ENCODE measurements around the gene GAN. TPM values are rescaled to one million over a fixed set of nuclear protein-coding genes. Genes with fewer than 3 reads are reported as not detected.
"Not testable (repeated sequence)": the region's sequence is repeated elsewhere in the genome, so short reads cannot be mapped to it uniquely, and the experiment has no call there.

Gene GAN
- total and polyA plus RNA-seq, 9 donors = 1.8 to 7.2 (median 2.3) TPM

GRCh38 chr16:81394966-81395655 is 80.3 kb downstream of the GAN start:
- Histone ChIP-seq H3K9me3 (replicated peaks; ENCODE audit: control insufficient read depth, low read depth, low read length) (peaks cover 6% of the 10 kb centered on the region), H3K4me3 (ENCODE audit: low read length) (no peak overlapping the region), H3K4me1 (ENCODE audit: control insufficient read depth, insufficient read depth, low read length) (peaks cover 3% of the 10 kb centered on the region), H3K27me3 (ENCODE audit: control insufficient read depth, insufficient read depth, low read length) (no peaks in the 10 kb centered on the region), H3K27ac (ENCODE audit: low read length) (peak overlapping the region; percentile 20), H3K36me3 (ENCODE audit: control insufficient read depth, insufficient read depth, low read length) (peaks cover 4% of the 10 kb centered on the region)
- 58% methylated on average over 7 of the region's 13 CpGs for WGBS (ENCODE audit: insufficient coverage)
- DNase-seq = no peak

- Histone ChIP-seq H3K9me3 (replicated peaks; ENCODE audit: control insufficient read depth, low read depth, low read length) (peaks cover 6% of the 10 kb centered on the region), H3K4me1 (ENCODE audit: control insufficient read depth, insufficient read depth, low read length) (peaks cover 3% of the 10 kb centered on the region), H3K27ac (ENCODE audit: low read length) (no peak overlapping the region), H3K27me3 (ENCODE audit: control insufficient read depth, insufficient read depth, low read length) (no peaks in the 10 kb centered on the region), H3K36me3 (ENCODE audit: control insufficient read depth, insufficient read depth, low read length) (no peaks in the 10 kb centered on the region), H3K4me3 (ENCODE audit: low read length) (no peak overlapping the region)
- no peak for DNase-seq
- 73% methylated on average over 18 of the region's 21 CpGs for WGBS (ENCODE audit: insufficient coverage)
Observed at GRCh38 chr16:81397058-81397878, 82.5 kb downstream of the GAN start.

- peaks cover 3% of the 10 kb centered on the region for H3K4me1 ChIP-seq (ENCODE audit: control insufficient read depth, insufficient read depth, low read length)
- H3K9me3 ChIP-seq (replicated peaks; ENCODE audit: control insufficient read depth, low read depth, low read length) = peaks cover 6% of the 10 kb centered on the region
- H3K36me3 ChIP-seq (ENCODE audit: control insufficient read depth, insufficient read depth, low read length) = no peaks in the 10 kb centered on the region
- H3K27me3 ChIP-seq (ENCODE audit: control insufficient read depth, insufficient read depth, low read length) = no peaks in the 10 kb centered on the region
- DNase-seq = no peak
- H3K4me3 ChIP-seq (ENCODE audit: low read length) = no peak overlapping the region
- no peak overlapping the region for H3K27ac ChIP-seq (ENCODE audit: low read length)
- 97% methylated on average over 5 of the region's 14 CpGs for WGBS (ENCODE audit: insufficient coverage)
Observed at GRCh38 chr16:81397879-81398520, 83.2 kb downstream of the GAN start.

GRCh38 chr16:81399909-81400308 is 85.1 kb downstream of the GAN start:
- DNase-seq = no peak
- peaks cover 12% of the 10 kb centered on the region for H3K4me1 ChIP-seq (ENCODE audit: control insufficient read depth, insufficient read depth, low read length)
- no peak overlapping the region for H3K4me3 ChIP-seq (ENCODE audit: low read length)
- H3K9me3 ChIP-seq (replicated peaks; ENCODE audit: control insufficient read depth, low read depth, low read length) = peaks cover 6% of the 10 kb centered on the region
- H3K27ac ChIP-seq (ENCODE audit: low read length) = no peak overlapping the region
- WGBS (ENCODE audit: insufficient coverage) = no CpG with 5 or more reads among the region's 1 CpG
- H3K36me3 ChIP-seq (ENCODE audit: control insufficient read depth, insufficient read depth, low read length) = no peaks in the 10 kb centered on the region
- no peaks in the 10 kb centered on the region for H3K27me3 ChIP-seq (ENCODE audit: control insufficient read depth, insufficient read depth, low read length)

GRCh38 chr16:81401035-81401950 is 86.5 kb downstream of the GAN start:
- WGBS (ENCODE audit: insufficient coverage) = 55% methylated on average over 11 of the region's 19 CpGs
- Histone ChIP-seq H3K4me1 (ENCODE audit: control insufficient read depth, insufficient read depth, low read length) (peaks cover 9% of the 10 kb centered on the region), H3K27me3 (ENCODE audit: control insufficient read depth, insufficient read depth, low read length) (no peaks in the 10 kb centered on the region), H3K27ac (ENCODE audit: low read length) (no peak overlapping the region), H3K36me3 (ENCODE audit: control insufficient read depth, insufficient read depth, low read length) (no peaks in the 10 kb centered on the region), H3K4me3 (ENCODE audit: low read length) (no peak overlapping the region), H3K9me3 (replicated peaks; ENCODE audit: control insufficient read depth, low read depth, low read length) (peaks cover 6% of the 10 kb centered on the region)
- no peak for DNase-seq

- Histone ChIP-seq H3K4me3 (ENCODE audit: low read length) (no peak overlapping the region), H3K27ac (ENCODE audit: low read length) (no peak overlapping the region), H3K9me3 (replicated peaks; ENCODE audit: control insufficient read depth, low read depth, low read length) (peaks cover 6% of the 10 kb centered on the region), H3K27me3 (ENCODE audit: control insufficient read depth, insufficient read depth, low read length) (no peaks in the 10 kb centered on the region), H3K4me1 (ENCODE audit: control insufficient read depth, insufficient read depth, low read length) (peaks cover 9% of the 10 kb centered on the region), H3K36me3 (ENCODE audit: control insufficient read depth, insufficient read depth, low read length) (no peaks in the 10 kb centered on the region)
- DNase-seq = no peak
- 0% methylated on average over 2 of the region's 5 CpGs for WGBS (ENCODE audit: insufficient coverage)
Observed at GRCh38 chr16:81403208-81403600, 88.4 kb downstream of the GAN start.

- no peaks in the 10 kb centered on the region for H3K36me3 ChIP-seq (ENCODE audit: control insufficient read depth, insufficient read depth, low read length)
- peak; percentile 79 for DNase-seq
- no peak overlapping the region for H3K27ac ChIP-seq (ENCODE audit: low read length)
- WGBS (ENCODE audit: insufficient coverage) = 24% methylated on average over 32 of the region's 37 CpGs
- H3K4me3 ChIP-seq (ENCODE audit: low read length) = peak overlapping the region; percentile 20
- peaks cover 9% of the 10 kb centered on the region for H3K4me1 ChIP-seq (ENCODE audit: control insufficient read depth, insufficient read depth, low read length)
- H3K9me3 ChIP-seq (replicated peaks; ENCODE audit: control insufficient read depth, low read depth, low read length) = peaks cover 6% of the 10 kb centered on the region
- no peaks in the 10 kb centered on the region for H3K27me3 ChIP-seq (ENCODE audit: control insufficient read depth, insufficient read depth, low read length)
Observed at GRCh38 chr16:81403601-81404391, 89.0 kb downstream of the GAN start.

GRCh38 chr16:81405002-81405401 is 90.2 kb downstream of the GAN start:
- H3K27me3 ChIP-seq (ENCODE audit: control insufficient read depth, insufficient read depth, low read length); H3K9me3 ChIP-seq (replicated peaks; ENCODE audit: control insufficient read depth, low read depth, low read length); H3K4me3 ChIP-seq (ENCODE audit: low read length); H3K4me1 ChIP-seq (ENCODE audit: control insufficient read depth, insufficient read depth, low read length); H3K36me3 ChIP-seq (ENCODE audit: control insufficient read depth, insufficient read depth, low read length); H3K27ac ChIP-seq (ENCODE audit: low read length); DNase-seq: not testable (repeated sequence)
- no CpG with 5 or more reads among the region's 2 CpGs for WGBS (ENCODE audit: insufficient coverage)

GRCh38 chr16:81405702-81406113 is 90.9 kb downstream of the GAN start:
- Histone ChIP-seq H3K4me3 (ENCODE audit: low read length) (no peak overlapping the region), H3K27ac (ENCODE audit: low read length) (no peak overlapping the region), H3K27me3 (ENCODE audit: control insufficient read depth, insufficient read depth, low read length) (no peaks in the 10 kb centered on the region), H3K36me3 (ENCODE audit: control insufficient read depth, insufficient read depth, low read length) (no peaks in the 10 kb centered on the region), H3K9me3 (replicated peaks; ENCODE audit: control insufficient read depth, low read depth, low read length) (no peaks in the 10 kb centered on the region), H3K4me1 (ENCODE audit: control insufficient read depth, insufficient read depth, low read length) (peaks cover 9% of the 10 kb centered on the region)
- no peak for DNase-seq
- 63% methylated on average over 8 of the region's 11 CpGs for WGBS (ENCODE audit: insufficient coverage)

Data from muscle of leg (tissue), 11 donors.